Caco-2 (cell line): Measurements from ENCODE around the gene TNS1. TPM values are rescaled to one million over a fixed set of nuclear protein-coding genes. Genes with fewer than 3 reads are reported as not detected.

ENCODE experiments used
- Bru-seq: library from RNA; stranded (reverse); fragments of 400-500 nt; gene quantifications from one replicate; lab custom pipeline; 2021; lab: Mats Ljungman, UMichigan
- BruChase-seq, 2 experiments: library from RNA; stranded (reverse); fragments of 400-500 nt; gene quantifications; one replicate each; lab custom pipeline; 2021; lab: Mats Ljungman, UMichigan
- BruUV-seq: library from RNA; stranded (reverse); fragments of 400-500 nt; replicated peaks from 2 replicates; lab custom pipeline; 2021; lab: Mats Ljungman, UMichigan
- CTCF ChIA-PET: fragments of 300-600 bp; sonication (Branson Sonifier 250); formaldehyde crosslinking; loops from one replicate; lab custom pipeline; 2022; ENCODE audit warnings: antibody characterized with exemption; lab: Charles Lee
- POLR2A ChIA-PET: fragments of 300-600 bp; sonication (Branson Sonifier 250); formaldehyde crosslinking; loops from one replicate; lab custom pipeline; 2022; ENCODE audit warnings: antibody characterized with exemption; lab: Charles Lee
- DNase-seq, 2 experiments: peaks; one replicate each; pipeline versions ENCODE4 v3.0.0 to v3.0.0-alpha.2; 2020 to 2022
- H3K27me3 ChIP-seq: replicated peaks from 2 replicates; pipeline ENCODE4 v1.6.0; 2011; ENCODE audit warnings: low read length; ENCODE audit not compliant: control insufficient read depth, insufficient read depth
- H3K36me3 ChIP-seq: 2 replicates; pipeline ENCODE4 v1.5.1; 2011; ENCODE audit warnings: low read length; ENCODE audit not compliant: control insufficient read depth, insufficient read depth
- H3K4me1 ChIP-seq: fragments of 250-450 bp; sonication (Bioruptor Pico); 2 replicates; pipeline ENCODE4 v1.5.1; 2020; ENCODE audit warnings: mild to moderate bottlenecking
- H3K4me3 ChIP-seq: 2 replicates; pipeline ENCODE4 v1.5.1; 2011; ENCODE audit warnings: low read depth, mild to moderate bottlenecking, control low read depth, low read length
- H3K9me3 ChIP-seq: fragments of 250-450 bp; sonication (Bioruptor Pico); 2 replicates; pipeline ENCODE4 v1.5.1; 2020; ENCODE audit warnings: mild to moderate bottlenecking, moderate library complexity
- H3K27ac Mint-ChIP-seq: one replicate; pipeline ENCODE4 v1.8.0; 2022; ENCODE audit warnings: mixed read lengths; ENCODE audit not compliant: unreplicated experiment
- H3K27me3 Mint-ChIP-seq: one replicate; pipeline ENCODE4 v1.8.0; 2022; ENCODE audit warnings: mixed read lengths; ENCODE audit not compliant: insufficient read depth, unreplicated experiment
- H3K36me3 Mint-ChIP-seq: one replicate; pipeline ENCODE4 v1.8.0; 2022; ENCODE audit warnings: mild to moderate bottlenecking, mixed read lengths; ENCODE audit not compliant: insufficient read depth, unreplicated experiment
- H3K4me1 Mint-ChIP-seq: one replicate; pipeline ENCODE4 v1.8.0; 2022; ENCODE audit warnings: low read depth, mixed read lengths; ENCODE audit not compliant: unreplicated experiment
- H3K4me3 Mint-ChIP-seq: one replicate; pipeline ENCODE4 v1.8.0; 2022; ENCODE audit warnings: mild to moderate bottlenecking, moderate library complexity, mixed read lengths; ENCODE audit not compliant: unreplicated experiment
- H3K9me3 Mint-ChIP-seq: one replicate; pipeline ENCODE4 v1.8.0; 2022; ENCODE audit warnings: mixed read lengths; ENCODE audit not compliant: unreplicated experiment
- CTCF ChIP-seq, 2 experiments: fragments of 200-600 bp in 1 of 2; IDR thresholded peaks; 1 replicate in 1 of 2; 2 replicates in 1 of 2; pipeline versions ENCODE4 v1.5.1 to v1.8.0; 2011 to 2022; ENCODE audit warnings: antibody characterized with exemption in 1 of 2, control low read depth in 1 of 2, inconsistent platforms in 1 of 2, low read depth in 1 of 2, low read length in 1 of 2, mild to moderate bottlenecking in 1 of 2, moderate library complexity in 1 of 2; ENCODE audit not compliant: insufficient read depth in 1 of 2, severe bottlenecking in 1 of 2, unreplicated experiment in 1 of 2
- intact Hi-C: fragments of 100-400 bp; cut with micrococcal nuclease; formaldehyde crosslinking; loops from one replicate; pipeline ENCODE4 v1.10.0; 2022; ENCODE audit not compliant: unreplicated experiment
- long read RNA-seq: library from polyadenylated mRNA; stranded (forward); transcript quantifications from one replicate; pipeline ENCODE4 v2.0.0, GENCODE V29; 2022
- total RNA-seq: library from RNA; stranded (reverse); gene quantifications from 2 replicates; pipeline ENCODE4 v1.2.3, GENCODE V29; 2022

TNS1 gene
- total RNA-seq: 16.1 and 16.9 TPM in 2 replicates
- Bru-seq, nascent RNA: percentile 46 among the genes with signal in this experiment
- BruChase-seq, experiment 1, labeled RNA remaining after a 2-hour chase: percentile 47 among the genes with signal in this experiment
- percentile 47 among the genes with signal in this experiment for BruChase-seq, experiment 2, labeled RNA remaining after a 6-hour chase
- long read RNA-seq, partial matches to known transcripts: 2 of 2 reads
- long read RNA-seq, other reads (novel, unspliced or antisense): 0 of 2 reads

GRCh38 chr2:218002845-218003180 is at the start of gene TNS1:
TNS1 (minus strand) TSS chr2:218002995; CDS start chr2:218002872, 123 bp downstream.
- Mint-ChIP-seq H3K36me3 (no peaks in the 10 kb centered on the region), H3K27ac (no peak within 1 kb of the TSS), H3K9me3 (no peaks in the 10 kb centered on the region), H3K27me3 (no peaks in the 10 kb centered on the region), H3K4me3 (no peak within 1 kb of the TSS), H3K4me1 (no peaks in the 10 kb centered on the region)
- intact Hi-C loops: no loop called here
- H3K9me3 ChIP-seq: no peaks in the 10 kb centered on the region
- H3K36me3 ChIP-seq: no peaks in the 10 kb centered on the region
- no peaks in the 10 kb centered on the region for H3K27me3 ChIP-seq
- CTCF ChIA-PET: no interaction called here
- POLR2A ChIA-PET: no interaction called here
- no peaks in the 10 kb centered on the region for H3K4me1 ChIP-seq
- BruUV-seq: no TSS peak
- H3K4me3 ChIP-seq: no peak within 1 kb of the TSS
- TF ChIP-seq CTCF (IDR thresholded peaks at IDR 0.05; ENCODE audit: insufficient read depth in 1 of 2, low read depth in 1 of 2, low read length in 1 of 2, severe bottlenecking in 1 of 2, unreplicated experiment in 1 of 2): no peak
- DNase-seq: no peak

- POLR2A ChIA-PET: no interaction called here
- H3K9me3 ChIP-seq: no peaks in the 10 kb centered on the region
- no peak overlapping the region for H3K4me3 ChIP-seq
- no peak overlapping the region for H3K4me3 Mint-ChIP-seq
- intact Hi-C loops: no loop called here
- peaks cover 32% of the 10 kb centered on the region for H3K27me3 Mint-ChIP-seq
- H3K36me3 Mint-ChIP-seq: no peaks in the 10 kb centered on the region
- peaks cover 10% of the 10 kb centered on the region for H3K9me3 Mint-ChIP-seq
- H3K36me3 ChIP-seq: no peaks in the 10 kb centered on the region
- no TSS peak for BruUV-seq
- H3K27ac Mint-ChIP-seq: no peak overlapping the region
- no peak for DNase-seq
- TF ChIP-seq CTCF (IDR thresholded peaks at IDR 0.05; ENCODE audit: insufficient read depth in 1 of 2, low read depth in 1 of 2, low read length in 1 of 2, severe bottlenecking in 1 of 2, unreplicated experiment in 1 of 2): no peak
- CTCF ChIA-PET: no interaction called here
- no peaks in the 10 kb centered on the region for H3K4me1 ChIP-seq
- H3K4me1 Mint-ChIP-seq: no peaks in the 10 kb centered on the region
- H3K27me3 ChIP-seq: no peaks in the 10 kb centered on the region
Measured at GRCh38 chr2:218051903-218052302, 49.1 kb upstream of the TNS1 start.

- no peak overlapping the region for H3K4me3 ChIP-seq
- H3K27ac Mint-ChIP-seq: no peak overlapping the region
- POLR2A ChIA-PET: no interaction called here
- H3K9me3 ChIP-seq: peaks cover 10% of the 10 kb centered on the region; the same call in 1 of the 2 replicates
- H3K36me3 ChIP-seq: no peaks in the 10 kb centered on the region
- CTCF ChIA-PET: interaction anchor here (0.6 kb wide), 2 partner anchors 13 to 53 kb away, joined by 3 to 5 read pairs; no protein-coding TSS in a partner anchor
- H3K4me3 Mint-ChIP-seq: no peak overlapping the region
- H3K4me1 ChIP-seq: no peaks in the 10 kb centered on the region
- no peaks in the 10 kb centered on the region for H3K27me3 ChIP-seq
- H3K9me3 Mint-ChIP-seq: peaks cover 19% of the 10 kb centered on the region
- no peaks in the 10 kb centered on the region for H3K36me3 Mint-ChIP-seq
- TF ChIP-seq CTCF (IDR thresholded peaks at IDR 0.05; ENCODE audit: insufficient read depth in 1 of 2, low read depth in 1 of 2, low read length in 1 of 2, severe bottlenecking in 1 of 2, unreplicated experiment in 1 of 2): no peak
- H3K4me1 Mint-ChIP-seq: no peaks in the 10 kb centered on the region
- BruUV-seq: no TSS peak
- no peak for DNase-seq
- intact Hi-C loops: no loop called here
- H3K27me3 Mint-ChIP-seq: peaks cover 24% of the 10 kb centered on the region
Measured at GRCh38 chr2:218047536-218048225, 44.9 kb upstream of the TNS1 start.
